ENCODE measurements around the gene PCDHGC3. TPM values are rescaled to one million over a fixed set of nuclear protein-coding genes. Genes with fewer than 3 reads are reported as not detected.

The PCDHGC3 gene
- total RNA-seq, 3 donors from 2014 or later = 12.1 to 50.5 (median 24.5) TPM

DNA sequence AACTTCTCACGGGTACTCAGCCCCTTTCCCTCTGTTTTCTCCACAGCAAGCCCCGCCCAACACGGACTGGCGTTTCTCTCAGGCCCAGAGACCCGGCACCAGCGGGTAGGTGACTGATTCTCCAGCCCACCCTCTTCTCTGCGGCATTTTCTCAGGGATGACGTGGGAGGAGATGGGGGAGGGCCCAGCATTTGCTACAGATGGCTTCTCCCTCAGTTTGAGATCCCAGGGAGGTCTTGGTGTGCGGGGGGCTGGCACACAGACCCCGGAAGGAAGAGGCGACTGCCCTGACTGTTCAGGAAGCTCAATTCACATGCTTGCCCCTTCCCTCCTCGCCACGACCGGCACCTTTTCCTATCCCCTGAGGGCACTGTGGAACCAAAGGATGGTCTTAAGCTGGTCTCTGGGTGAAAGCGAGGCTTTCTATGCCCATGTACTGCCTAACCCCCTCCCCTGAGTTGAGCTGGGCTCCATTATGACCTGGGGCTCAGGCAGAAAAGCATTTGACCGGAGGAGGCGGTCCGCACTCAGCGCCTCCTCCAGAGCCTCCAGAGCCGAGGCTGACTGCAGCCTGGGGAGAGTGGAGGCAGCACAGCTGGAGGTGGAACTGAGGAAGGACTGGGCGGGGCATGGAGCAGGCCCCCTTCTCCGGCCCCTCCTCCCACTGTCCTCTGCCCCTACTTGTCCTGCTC, 19.1 kb downstream of the PCDHGC3 start:
- Histone ChIP-seq H3K36me3 (ENCODE audit: low read depth) (no peaks in the 10 kb centered on the region), H3K4me3 (no peak overlapping the region), H3K4me1 (ENCODE audit: low read depth) (peaks cover 3% of the 10 kb centered on the region), H3K9me3 (no peaks in the 10 kb centered on the region)
- ATAC-seq = no peak
- TF ChIP-seq, protein P1, sequence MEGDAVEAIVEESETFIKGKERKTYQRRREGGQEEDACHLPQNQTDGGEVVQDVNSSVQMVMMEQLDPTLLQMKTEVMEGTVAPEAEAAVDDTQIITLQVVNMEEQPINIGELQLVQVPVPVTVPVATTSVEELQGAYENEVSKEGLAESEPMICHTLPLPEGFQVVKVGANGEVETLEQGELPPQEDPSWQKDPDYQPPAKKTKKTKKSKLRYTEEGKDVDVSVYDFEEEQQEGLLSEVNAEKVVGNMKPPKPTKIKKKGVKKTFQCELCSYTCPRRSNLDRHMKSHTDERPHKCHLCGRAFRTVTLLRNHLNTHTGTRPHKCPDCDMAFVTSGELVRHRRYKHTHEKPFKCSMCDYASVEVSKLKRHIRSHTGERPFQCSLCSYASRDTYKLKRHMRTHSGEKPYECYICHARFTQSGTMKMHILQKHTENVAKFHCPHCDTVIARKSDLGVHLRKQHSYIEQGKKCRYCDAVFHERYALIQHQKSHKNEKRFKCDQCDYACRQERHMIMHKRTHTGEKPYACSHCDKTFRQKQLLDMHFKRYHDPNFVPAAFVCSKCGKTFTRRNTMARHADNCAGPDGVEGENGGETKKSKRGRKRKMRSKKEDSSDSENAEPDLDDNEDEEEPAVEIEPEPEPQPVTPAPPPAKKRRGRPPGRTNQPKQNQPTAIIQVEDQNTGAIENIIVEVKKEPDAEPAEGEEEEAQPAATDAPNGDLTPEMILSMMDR (IDR thresholded peaks at IDR 0.05) = no peak
- intact Hi-C loops (cut with DNase I, micrococcal nuclease) = no loop called here
- no peak for DNase-seq

DNA sequence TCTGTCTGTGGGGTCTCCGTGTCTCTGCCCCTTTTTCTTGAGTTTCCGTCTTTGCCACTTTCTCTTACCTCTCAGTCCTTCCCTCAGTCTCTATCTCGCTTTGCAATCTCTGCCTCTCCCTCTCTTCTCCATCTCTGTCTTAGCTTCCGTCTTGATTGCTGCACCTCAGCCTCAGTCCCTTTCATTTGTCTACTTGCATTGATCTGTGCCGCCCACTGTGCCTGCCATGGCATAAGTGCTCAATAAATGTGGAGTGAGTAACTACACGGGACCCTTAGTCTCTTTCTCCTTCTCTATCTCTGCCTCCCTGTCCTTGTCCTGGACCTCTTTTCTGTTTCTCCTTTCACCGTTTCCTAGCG, 19.7 kb downstream of the PCDHGC3 start:
- no peak overlapping the region for H3K4me3 ChIP-seq
- intact Hi-C loops (cut with DNase I, micrococcal nuclease) = no loop called here
- DNase-seq (no peak), ATAC-seq (no peak)
- no peaks in the 10 kb centered on the region for H3K9me3 ChIP-seq
- no peaks in the 10 kb centered on the region for H3K36me3 ChIP-seq (ENCODE audit: low read depth)
- H3K4me1 ChIP-seq (ENCODE audit: low read depth) = peaks cover 3% of the 10 kb centered on the region
- TF ChIP-seq, protein P1 (IDR thresholded peaks at IDR 0.05) = no peak

DNA sequence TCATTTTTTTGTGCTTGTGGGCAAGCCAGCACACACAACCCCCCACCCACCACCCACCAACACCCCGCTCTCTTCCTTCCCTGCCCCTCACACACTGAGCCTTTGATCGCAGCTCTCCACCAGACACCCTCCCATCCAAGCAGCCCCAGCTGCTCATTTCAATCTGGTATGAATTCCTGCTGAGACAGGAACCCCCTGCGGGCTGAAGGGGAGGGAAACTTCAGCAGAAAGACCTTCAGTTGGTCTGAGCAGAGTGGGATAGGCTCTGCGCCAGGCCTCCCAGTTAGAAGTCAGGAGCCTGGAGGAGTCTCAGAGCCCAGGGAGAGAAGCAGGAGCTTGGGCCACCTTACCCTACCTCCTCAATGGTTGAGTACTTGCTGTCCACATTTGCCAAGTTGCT, 20.3 kb downstream of the PCDHGC3 start:
- intact Hi-C loops (cut with DNase I, micrococcal nuclease) = no loop called here
- TF ChIP-seq, protein P1 (IDR thresholded peaks at IDR 0.05) = no peak
- H3K4me3 ChIP-seq = no peak overlapping the region
- peaks cover 3% of the 10 kb centered on the region for H3K4me1 ChIP-seq (ENCODE audit: low read depth)
- no peaks in the 10 kb centered on the region for H3K9me3 ChIP-seq
- no peaks in the 10 kb centered on the region for H3K36me3 ChIP-seq (ENCODE audit: low read depth)
- DNase-seq (no peak), ATAC-seq (no peak)

DNA sequence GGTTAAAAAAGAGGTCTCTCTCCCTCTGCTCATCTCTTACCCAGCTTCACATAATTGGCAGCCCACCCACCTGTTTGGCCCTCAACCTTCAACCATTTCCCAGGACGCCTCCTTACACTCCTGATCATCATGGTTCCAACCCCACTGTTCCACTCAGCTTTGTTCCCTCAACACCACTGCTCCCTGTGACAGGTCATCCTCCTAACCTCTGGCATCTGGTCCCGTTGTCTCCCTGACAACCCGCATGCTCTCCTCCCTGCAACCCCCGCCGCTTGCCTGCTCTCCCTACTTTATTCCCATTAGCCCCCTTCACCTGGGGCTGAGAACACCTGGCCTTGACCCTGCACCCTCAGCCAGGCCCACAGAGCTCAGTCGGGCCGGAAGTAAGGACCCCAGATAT, 26.0 kb downstream of the PCDHGC3 start:
- H3K9me3 ChIP-seq = no peaks in the 10 kb centered on the region
- DNase-seq = no peak
- intact Hi-C loops (cut with DNase I, micrococcal nuclease) = no loop called here
- no peaks in the 10 kb centered on the region for H3K4me1 ChIP-seq (ENCODE audit: low read depth)
- no peak for ATAC-seq
- TF ChIP-seq, protein P1 (IDR thresholded peaks at IDR 0.05) = no peak
- H3K4me3 ChIP-seq = no peak overlapping the region
- no peaks in the 10 kb centered on the region for H3K36me3 ChIP-seq (ENCODE audit: low read depth)

DNA sequence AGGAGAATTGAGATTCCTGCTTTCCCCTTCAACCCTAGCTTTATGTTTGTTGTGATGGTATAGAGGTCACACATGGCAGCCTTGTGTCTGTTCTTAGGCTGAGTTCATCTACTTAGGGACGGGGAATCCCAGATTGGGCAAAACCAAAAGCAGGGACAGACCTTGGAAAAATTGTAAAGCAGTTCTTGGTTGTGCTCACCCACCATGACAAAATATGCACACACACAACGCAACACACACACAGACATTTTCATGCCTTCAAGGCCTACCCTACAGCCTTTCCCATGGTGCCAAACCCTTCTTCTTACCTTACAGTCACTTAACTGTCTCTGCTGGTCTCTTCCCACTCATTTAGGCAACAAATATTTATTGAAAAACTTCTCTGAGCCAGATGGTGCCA, 27.9 kb downstream of the PCDHGC3 start:
- no peak for ATAC-seq
- Histone ChIP-seq H3K9me3 (no peaks in the 10 kb centered on the region), H3K36me3 (ENCODE audit: low read depth) (no peaks in the 10 kb centered on the region), H3K4me1 (ENCODE audit: low read depth) (no peaks in the 10 kb centered on the region), H3K4me3 (no peak overlapping the region)
- no peak for DNase-seq
- TF ChIP-seq, protein P1 (IDR thresholded peaks at IDR 0.05) = no peak
- intact Hi-C loops (cut with DNase I, micrococcal nuclease) = no loop called here

DNA sequence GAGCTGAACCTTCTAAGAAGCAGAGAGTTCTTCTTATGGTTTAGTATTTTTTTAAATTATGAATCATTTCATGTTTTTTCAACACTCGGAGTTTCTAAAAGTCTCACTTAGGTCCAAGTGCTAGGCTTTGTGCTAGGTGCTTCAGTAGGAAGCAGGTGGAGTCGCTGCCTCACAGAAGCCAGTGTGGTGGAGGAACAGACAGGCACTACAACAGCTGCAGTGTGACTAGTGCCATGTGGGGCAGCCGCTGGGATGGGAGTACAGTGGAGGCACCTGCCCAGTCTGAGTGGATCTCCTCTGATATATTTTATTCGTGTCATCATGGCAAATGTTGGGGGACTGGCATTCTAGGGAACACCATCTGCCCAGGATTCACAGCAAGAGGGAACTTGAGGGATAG, 28.4 kb downstream of the PCDHGC3 start:
- ATAC-seq (no peak), DNase-seq (no peak)
- TF ChIP-seq, protein P1 (IDR thresholded peaks at IDR 0.05) = no peak
- H3K4me3 ChIP-seq = no peak overlapping the region
- H3K36me3 ChIP-seq (ENCODE audit: low read depth) = no peaks in the 10 kb centered on the region
- intact Hi-C loops (cut with DNase I, micrococcal nuclease) = no loop called here
- H3K4me1 ChIP-seq (ENCODE audit: low read depth) = no peaks in the 10 kb centered on the region
- no peaks in the 10 kb centered on the region for H3K9me3 ChIP-seq
